SKM-1 (cell line): Measurements from ENCODE around the gene HADHB.
"Not testable (repeated sequence)": the region's sequence is repeated elsewhere in the genome, so short reads cannot be mapped to it uniquely, and the experiment has no call there.

Experiments used
- DNase-seq: peaks from one replicate; lab custom pipeline; 2025; ENCODE audit not compliant: unreplicated experiment; lab: John Stamatoyannopoulos, UW

HADHB gene

GRCh38 chr2:26243470-26244308 lies 1.1 kb upstream of the HADHB start:
- DNase-seq: peak; percentile 17

GRCh38 chr2:26245231-26245732 lies 543 bp downstream of the HADHB start:
- DNase-seq: no peak

- DNase-seq: no peak
Observed at GRCh38 chr2:26245810-26246209, 1.1 kb downstream of the HADHB start.

GRCh38 chr2:26246818-26247217 lies 2.1 kb downstream of the HADHB start:
- DNase-seq: no peak

- DNase-seq: no peak
Observed at GRCh38 chr2:26249625-26250024, 4.9 kb downstream of the HADHB start.

- no peak for DNase-seq
Observed at GRCh38 chr2:26251893-26252292, 7.2 kb downstream of the HADHB start.

GRCh38 chr2:26255759-26256384 lies 11.1 kb downstream of the HADHB start:
- DNase-seq: no peak

GRCh38 chr2:26258836-26259235 lies 14.1 kb downstream of the HADHB start:
- DNase-seq: not testable (repeated sequence)

- no peak for DNase-seq
Observed at GRCh38 chr2:26268213-26268612, 23.5 kb downstream of the HADHB start.

- DNase-seq: peak; percentile 7
Observed at GRCh38 chr2:26268670-26269385, 24.1 kb downstream of the HADHB start.

- no peak for DNase-seq
Observed at GRCh38 chr2:26269571-26270158, 24.9 kb downstream of the HADHB start.

GRCh38 chr2:26270373-26270772 lies 25.6 kb downstream of the HADHB start:
- no peak for DNase-seq

GRCh38 chr2:26273501-26273900 lies 28.8 kb downstream of the HADHB start:
- no peak for DNase-seq

GRCh38 chr2:26274058-26274613 lies 29.4 kb downstream of the HADHB start:
- no peak for DNase-seq

GRCh38 chr2:26276484-26277227 lies 31.9 kb downstream of the HADHB start:
- no peak for DNase-seq

- no peak for DNase-seq
Observed at GRCh38 chr2:26279886-26280285, 35.1 kb downstream of the HADHB start.

- no peak for DNase-seq
Observed at GRCh38 chr2:26281226-26281625, 36.5 kb downstream of the HADHB start.

- no peak for DNase-seq
Observed at GRCh38 chr2:26283606-26284005, 38.9 kb downstream of the HADHB start.

- no peak for DNase-seq
Observed at GRCh38 chr2:26284132-26284531, 39.4 kb downstream of the HADHB start.

- no peak for DNase-seq
Observed at GRCh38 chr2:26285931-26286330, 41.2 kb downstream of the HADHB start.
